Caco-2 (cell line): ENCODE data around the gene SUPV3L1. TPM values are rescaled to one million over a fixed set of nuclear protein-coding genes. Genes with fewer than 3 reads are reported as not detected.

Experiments
- BruUV-seq: library from RNA; stranded (reverse); fragments of 400-500 nt; replicated peaks from 2 replicates; lab custom pipeline; 2021; lab: Mats Ljungman, UMichigan
- CTCF ChIA-PET: fragments of 300-600 bp; sonication (Branson Sonifier 250); formaldehyde crosslinking; loops from one replicate; lab custom pipeline; 2022; ENCODE audit warnings: antibody characterized with exemption; lab: Charles Lee
- POLR2A ChIA-PET: fragments of 300-600 bp; sonication (Branson Sonifier 250); formaldehyde crosslinking; loops from one replicate; lab custom pipeline; 2022; ENCODE audit warnings: antibody characterized with exemption; lab: Charles Lee
- DNase-seq, 2 experiments: peaks; one replicate each; pipeline versions ENCODE4 v3.0.0 to v3.0.0-alpha.2; 2020 to 2022
- H3K27me3 ChIP-seq: replicated peaks from 2 replicates; pipeline ENCODE4 v1.6.0; 2011; ENCODE audit warnings: low read length; ENCODE audit not compliant: control insufficient read depth, insufficient read depth
- H3K36me3 ChIP-seq: 2 replicates; pipeline ENCODE4 v1.5.1; 2011; ENCODE audit warnings: low read length; ENCODE audit not compliant: control insufficient read depth, insufficient read depth
- H3K4me1 ChIP-seq: fragments of 250-450 bp; sonication (Bioruptor Pico); 2 replicates; pipeline ENCODE4 v1.5.1; 2020; ENCODE audit warnings: mild to moderate bottlenecking
- H3K4me3 ChIP-seq: 2 replicates; pipeline ENCODE4 v1.5.1; 2011; ENCODE audit warnings: low read depth, mild to moderate bottlenecking, control low read depth, low read length
- H3K9me3 ChIP-seq: fragments of 250-450 bp; sonication (Bioruptor Pico); 2 replicates; pipeline ENCODE4 v1.5.1; 2020; ENCODE audit warnings: mild to moderate bottlenecking, moderate library complexity
- H3K27ac Mint-ChIP-seq: one replicate; pipeline ENCODE4 v1.8.0; 2022; ENCODE audit warnings: mixed read lengths; ENCODE audit not compliant: unreplicated experiment
- H3K27me3 Mint-ChIP-seq: one replicate; pipeline ENCODE4 v1.8.0; 2022; ENCODE audit warnings: mixed read lengths; ENCODE audit not compliant: insufficient read depth, unreplicated experiment
- H3K36me3 Mint-ChIP-seq: one replicate; pipeline ENCODE4 v1.8.0; 2022; ENCODE audit warnings: mild to moderate bottlenecking, mixed read lengths; ENCODE audit not compliant: insufficient read depth, unreplicated experiment
- H3K4me1 Mint-ChIP-seq: one replicate; pipeline ENCODE4 v1.8.0; 2022; ENCODE audit warnings: low read depth, mixed read lengths; ENCODE audit not compliant: unreplicated experiment
- H3K4me3 Mint-ChIP-seq: one replicate; pipeline ENCODE4 v1.8.0; 2022; ENCODE audit warnings: mild to moderate bottlenecking, moderate library complexity, mixed read lengths; ENCODE audit not compliant: unreplicated experiment
- H3K9me3 Mint-ChIP-seq: one replicate; pipeline ENCODE4 v1.8.0; 2022; ENCODE audit warnings: mixed read lengths; ENCODE audit not compliant: unreplicated experiment
- CTCF ChIP-seq, 2 experiments: fragments of 200-600 bp in 1 of 2; IDR thresholded peaks; 1 replicate in 1 of 2; 2 replicates in 1 of 2; pipeline versions ENCODE4 v1.5.1 to v1.8.0; 2011 to 2022; ENCODE audit warnings: antibody characterized with exemption in 1 of 2, control low read depth in 1 of 2, inconsistent platforms in 1 of 2, low read depth in 1 of 2, low read length in 1 of 2, mild to moderate bottlenecking in 1 of 2, moderate library complexity in 1 of 2; ENCODE audit not compliant: insufficient read depth in 1 of 2, severe bottlenecking in 1 of 2, unreplicated experiment in 1 of 2
- intact Hi-C: fragments of 100-400 bp; cut with micrococcal nuclease; formaldehyde crosslinking; loops from one replicate; pipeline ENCODE4 v1.10.0; 2022; ENCODE audit not compliant: unreplicated experiment
- total RNA-seq: library from RNA; stranded (reverse); gene quantifications from 2 replicates; pipeline ENCODE4 v1.2.3, GENCODE V29; 2022

The SUPV3L1 gene
- total RNA-seq, 1 experiment from 2014 or later = 77.1 TPM

GRCh38 chr10:69243817-69244216 lies 63.8 kb downstream of the SUPV3L1 start:
- Mint-ChIP-seq H3K4me3 (no peak overlapping the region), H3K36me3 (no peaks in the 10 kb centered on the region), H3K4me1 (no peaks in the 10 kb centered on the region), H3K9me3 (no peaks in the 10 kb centered on the region), H3K27ac (no peak overlapping the region), H3K27me3 (no peaks in the 10 kb centered on the region)
- H3K36me3 ChIP-seq = no peaks in the 10 kb centered on the region
- no TSS peak for BruUV-seq
- no peaks in the 10 kb centered on the region for H3K4me1 ChIP-seq
- intact Hi-C loops = no loop called here
- CTCF ChIA-PET = interaction anchor here (2.0 kb wide), 1 partner anchor 149 kb away, joined by 4 read pairs; no protein-coding TSS in a partner anchor
- H3K27me3 ChIP-seq = no peaks in the 10 kb centered on the region
- POLR2A ChIA-PET = no interaction called here
- no peak overlapping the region for H3K4me3 ChIP-seq
- TF ChIP-seq CTCF (IDR thresholded peaks at IDR 0.05; ENCODE audit: insufficient read depth in 1 of 2, low read depth in 1 of 2, low read length in 1 of 2, severe bottlenecking in 1 of 2, unreplicated experiment in 1 of 2) = no peak
- no peak for DNase-seq
- no peaks in the 10 kb centered on the region for H3K9me3 ChIP-seq

- peaks cover 8% of the 10 kb centered on the region for H3K9me3 Mint-ChIP-seq
- Histone ChIP-seq H3K36me3 (no peaks in the 10 kb centered on the region), H3K4me3 (no peak overlapping the region), H3K4me1 (no peaks in the 10 kb centered on the region), H3K9me3 (no peaks in the 10 kb centered on the region), H3K27me3 (no peaks in the 10 kb centered on the region)
- no peaks in the 10 kb centered on the region for H3K4me1 Mint-ChIP-seq
- TF ChIP-seq CTCF (IDR thresholded peaks at IDR 0.05; ENCODE audit: insufficient read depth in 1 of 2, low read depth in 1 of 2, low read length in 1 of 2, severe bottlenecking in 1 of 2, unreplicated experiment in 1 of 2) = no peak
- H3K27ac Mint-ChIP-seq = no peak overlapping the region
- no peaks in the 10 kb centered on the region for H3K27me3 Mint-ChIP-seq
- no peaks in the 10 kb centered on the region for H3K36me3 Mint-ChIP-seq
- intact Hi-C loops = no loop called here
- no peak overlapping the region for H3K4me3 Mint-ChIP-seq
- no TSS peak for BruUV-seq
- CTCF ChIA-PET = interaction anchor here (0.6 kb wide), 1 partner anchor 383 kb away, joined by 3 read pairs; no protein-coding TSS in a partner anchor
- no peak for DNase-seq
- POLR2A ChIA-PET = no interaction called here
Measured at GRCh38 chr10:69246036-69246435, 66.0 kb downstream of the SUPV3L1 start.

- H3K4me1 ChIP-seq = no peaks in the 10 kb centered on the region
- Mint-ChIP-seq H3K4me3 (no peak overlapping the region), H3K4me1 (no peaks in the 10 kb centered on the region), H3K9me3 (peaks cover 10% of the 10 kb centered on the region), H3K36me3 (no peaks in the 10 kb centered on the region), H3K27ac (no peak overlapping the region), H3K27me3 (no peaks in the 10 kb centered on the region)
- BruUV-seq = no TSS peak
- H3K9me3 ChIP-seq = no peaks in the 10 kb centered on the region; the same call in 1 of the 2 replicates
- no peak for TF ChIP-seq CTCF (IDR thresholded peaks at IDR 0.05; ENCODE audit: insufficient read depth in 1 of 2, low read depth in 1 of 2, low read length in 1 of 2, severe bottlenecking in 1 of 2, unreplicated experiment in 1 of 2)
- DNase-seq = no peak
- CTCF ChIA-PET = interaction anchor here (1.0 kb wide), 1 partner anchor 146 kb away, joined by 4 read pairs; no protein-coding TSS in a partner anchor
- H3K36me3 ChIP-seq = no peaks in the 10 kb centered on the region
- POLR2A ChIA-PET = no interaction called here
- H3K27me3 ChIP-seq = no peaks in the 10 kb centered on the region
- intact Hi-C loops = no loop called here
- H3K4me3 ChIP-seq = no peak overlapping the region
Measured at GRCh38 chr10:69246581-69247312, 66.7 kb downstream of the SUPV3L1 start.
